Fibroblast of the aortic adventitia (primary cell): Measurements from ENCODE around the gene GNGT2. TPM values are rescaled to one million over a fixed set of nuclear protein-coding genes. Genes with fewer than 3 reads are reported as not detected.

ENCODE experiments used
- DNase-seq: peaks from one replicate; pipeline ENCODE4 v3.0.0-alpha.2; 2010; ENCODE audit warnings: low read depth
- H3K4me3 ChIP-seq: 2 replicates; pipeline ENCODE4 v1.5.1; 2011; ENCODE audit warnings: low read depth, mild to moderate bottlenecking, control low read depth, low read length, moderate library complexity
- total RNA-seq: library from RNA; depleted of rRNA; stranded (reverse); fragments of >200 nt; gene quantifications from 2 replicates; pipeline ENCODE4 v1.2.3, GENCODE V29; 2012; ENCODE audit warnings: low replicate concordance
- TF ChIP-seq, protein P1 (sequence below): IDR thresholded peaks from 2 replicates; pipeline ENCODE4 v1.5.1; 2011; ENCODE audit warnings: mild to moderate bottlenecking, low read length, control low read depth, inconsistent platforms; ENCODE audit not compliant: insufficient read depth

The GNGT2 gene
- total RNA-seq, 1 donor = 0.45 TPM

DNA sequence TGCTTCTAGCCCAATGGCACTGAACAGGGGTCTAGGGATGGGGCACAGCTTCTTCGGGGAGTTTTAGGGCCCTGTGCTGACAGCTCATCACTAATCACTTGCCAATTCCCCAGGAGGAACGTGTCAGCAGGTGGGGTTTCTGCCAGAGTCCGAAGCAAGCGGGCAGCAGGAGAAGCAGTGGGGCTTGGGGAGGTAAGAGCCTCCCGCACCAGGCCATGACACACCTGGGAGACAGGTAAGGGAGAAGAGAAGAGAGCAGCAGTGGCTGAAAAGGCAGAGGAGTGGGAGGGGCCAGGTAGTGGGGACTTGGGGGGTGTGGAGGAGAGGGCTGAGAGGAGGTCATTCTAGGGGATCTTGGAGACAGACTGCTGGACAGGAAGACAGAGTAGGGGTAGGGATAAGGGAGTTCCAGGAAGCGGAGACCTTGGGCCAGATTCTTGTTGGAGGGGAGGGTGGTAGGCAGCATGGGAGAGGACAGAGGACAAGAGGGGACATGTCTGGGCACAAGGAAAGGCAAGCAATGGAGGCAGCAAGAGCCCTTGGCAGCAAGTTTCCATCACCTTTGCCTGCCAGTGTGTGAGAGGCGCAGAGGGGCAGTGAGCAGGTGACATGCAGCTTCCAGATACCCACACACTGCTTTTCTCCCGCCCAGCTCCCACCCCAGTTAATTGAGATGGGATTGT is 15.3 kb upstream of the GNGT2 start:
- TF ChIP-seq, protein P1, sequence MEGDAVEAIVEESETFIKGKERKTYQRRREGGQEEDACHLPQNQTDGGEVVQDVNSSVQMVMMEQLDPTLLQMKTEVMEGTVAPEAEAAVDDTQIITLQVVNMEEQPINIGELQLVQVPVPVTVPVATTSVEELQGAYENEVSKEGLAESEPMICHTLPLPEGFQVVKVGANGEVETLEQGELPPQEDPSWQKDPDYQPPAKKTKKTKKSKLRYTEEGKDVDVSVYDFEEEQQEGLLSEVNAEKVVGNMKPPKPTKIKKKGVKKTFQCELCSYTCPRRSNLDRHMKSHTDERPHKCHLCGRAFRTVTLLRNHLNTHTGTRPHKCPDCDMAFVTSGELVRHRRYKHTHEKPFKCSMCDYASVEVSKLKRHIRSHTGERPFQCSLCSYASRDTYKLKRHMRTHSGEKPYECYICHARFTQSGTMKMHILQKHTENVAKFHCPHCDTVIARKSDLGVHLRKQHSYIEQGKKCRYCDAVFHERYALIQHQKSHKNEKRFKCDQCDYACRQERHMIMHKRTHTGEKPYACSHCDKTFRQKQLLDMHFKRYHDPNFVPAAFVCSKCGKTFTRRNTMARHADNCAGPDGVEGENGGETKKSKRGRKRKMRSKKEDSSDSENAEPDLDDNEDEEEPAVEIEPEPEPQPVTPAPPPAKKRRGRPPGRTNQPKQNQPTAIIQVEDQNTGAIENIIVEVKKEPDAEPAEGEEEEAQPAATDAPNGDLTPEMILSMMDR = no peak
- H3K4me3 ChIP-seq = no peak overlapping the region
- no peak for DNase-seq

DNA sequence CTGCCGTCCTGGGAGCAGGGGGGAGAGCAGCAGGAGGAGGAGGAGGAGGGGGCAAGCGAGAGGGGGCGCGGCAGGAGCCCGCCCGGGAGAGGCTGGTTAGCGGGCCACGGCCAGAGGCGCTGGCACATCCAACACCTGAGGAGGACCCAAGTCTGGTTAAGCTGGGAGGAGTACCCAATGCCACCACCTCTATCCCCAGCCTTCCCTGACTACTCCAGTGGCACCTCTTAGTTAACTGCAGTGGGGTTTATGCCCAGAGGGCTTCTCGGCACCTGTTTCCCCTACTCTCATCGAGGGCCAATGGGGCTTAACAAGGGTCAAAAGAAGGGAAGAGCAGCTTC is 14.6 kb upstream of the GNGT2 start:
- TF ChIP-seq, protein P1 = no peak
- no peak for DNase-seq
- H3K4me3 ChIP-seq = no peak overlapping the region

DNA sequence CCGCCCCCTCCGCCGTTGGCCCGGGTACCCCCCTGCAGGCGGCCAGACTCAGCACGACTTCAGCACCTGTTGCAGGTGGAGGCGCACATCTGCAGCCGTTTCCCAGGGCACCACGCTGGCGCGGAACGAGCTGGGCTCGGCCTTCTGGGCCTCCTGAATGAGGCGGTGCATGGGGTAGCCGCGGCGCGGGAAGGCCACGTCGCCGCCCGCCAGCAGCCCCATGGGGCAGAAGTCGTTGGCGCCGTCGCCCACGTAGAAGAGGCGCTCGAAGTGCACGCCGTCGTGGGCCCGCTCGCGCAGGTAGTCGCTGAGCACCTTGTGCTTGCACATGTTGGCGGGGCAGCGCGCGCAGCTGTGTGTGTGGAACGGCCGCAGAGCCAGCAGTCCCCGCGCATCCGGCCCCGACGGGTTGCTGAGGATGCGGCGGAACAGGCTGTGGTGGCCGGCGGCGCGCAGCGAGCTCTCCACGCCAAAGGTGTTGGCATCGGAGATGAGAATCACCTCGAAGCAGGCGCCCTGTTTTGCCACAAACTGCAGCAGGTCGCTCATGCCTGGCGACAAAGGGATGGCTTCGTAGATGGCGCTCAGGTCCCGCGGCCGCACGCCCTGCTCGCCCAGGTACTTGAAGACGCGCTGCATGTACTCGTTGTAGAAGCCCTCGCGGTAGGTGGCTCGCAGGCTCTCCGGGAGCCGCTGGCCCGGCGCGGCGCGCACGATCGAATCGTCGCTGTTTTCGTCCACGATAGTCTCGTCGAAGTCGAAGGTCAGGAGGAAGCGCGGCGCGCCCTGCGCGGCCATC is 14.0 kb upstream of the GNGT2 start:
- TF ChIP-seq, protein P1 = no peak
- DNase-seq = no peak
- no peak overlapping the region for H3K4me3 ChIP-seq

- peak; percentile 16 for DNase-seq
- TF ChIP-seq, protein P1 = peak; percentile 93
- H3K4me3 ChIP-seq = no peak overlapping the region
Observed at GRCh38 chr17:49223517-49224197, 13.3 kb upstream of the GNGT2 start.

- H3K4me3 ChIP-seq = no peak overlapping the region
- TF ChIP-seq, protein P1 = no peak
- DNase-seq = no peak
Observed at GRCh38 chr17:49223168-49223516, 12.8 kb upstream of the GNGT2 start.

GRCh38 chr17:49219987-49220386 is 9.6 kb upstream of the GNGT2 start:
- H3K4me3 ChIP-seq = no peak overlapping the region
- TF ChIP-seq, protein P1 = no peak
- no peak for DNase-seq
